ENCODE measurements around the gene UNC93A.
"Not testable (repeated sequence)": the region's sequence is repeated elsewhere in the genome, so short reads cannot be mapped to it uniquely, and the experiment has no call there.

The UNC93A gene

DNA sequence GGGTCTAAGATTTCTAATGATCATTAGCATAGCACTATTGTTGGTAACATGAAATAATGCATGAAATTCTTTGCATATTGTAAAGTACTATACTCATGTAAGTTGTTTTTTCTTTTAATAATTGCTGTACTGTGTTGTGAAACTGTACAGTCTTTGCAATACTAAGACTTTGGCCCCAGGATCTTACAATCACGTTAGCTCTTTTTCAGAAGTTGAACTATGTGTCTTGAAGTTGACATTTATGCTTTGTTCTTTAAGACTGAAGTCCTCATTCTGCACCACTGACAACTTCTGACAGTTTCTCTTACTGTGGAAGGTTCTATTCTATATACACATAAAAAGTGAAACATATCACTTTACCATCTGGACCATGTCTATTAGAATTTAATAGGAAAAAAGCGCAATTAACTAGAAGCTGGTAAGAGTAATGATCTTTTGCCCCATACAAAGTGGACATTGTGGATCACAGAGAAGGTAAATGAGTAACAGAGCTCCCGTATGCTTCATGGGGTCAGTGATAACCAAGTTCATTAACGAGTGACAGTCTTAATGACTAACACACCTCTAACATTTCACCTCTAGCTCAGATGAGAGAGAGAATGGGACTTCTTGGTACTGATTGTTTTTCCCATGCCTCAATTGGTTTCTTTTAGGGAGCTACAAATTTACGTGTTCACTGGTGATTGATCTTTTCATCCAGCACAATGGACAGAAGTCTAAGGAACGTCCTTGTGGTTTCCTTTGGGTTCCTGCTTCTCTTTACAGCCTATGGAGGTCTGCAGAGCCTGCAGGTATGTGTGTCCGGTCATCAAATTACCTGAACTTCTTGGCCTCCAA, at the start of gene UNC93A:
Gene UNC93A (plus strand): TSS at position 530 of the 837 bp plus-strand sequence. CDS start 175 bp downstream, at position 705.
- H3K4me3 ChIP-seq (ENCODE audit: control insufficient read depth, low read depth, low read length): no peak within 1 kb of the TSS
- TF ChIP-seq CTCF (conservative IDR thresholded peaks at IDR 0.05; ENCODE audit: control insufficient read depth, insufficient read depth, low read depth, low read length): no peak
- no peak for DNase-seq (ENCODE audit: low read depth)

- DNase-seq (ENCODE audit: low read depth); H3K4me3 ChIP-seq (ENCODE audit: control insufficient read depth, low read depth, low read length): not testable (repeated sequence)
Measured at GRCh38 chr6:167241321-167242134, 49.6 kb upstream of the UNC93A start.

GRCh38 chr6:167242135-167242506, 49.0 kb upstream of the UNC93A start:
- not testable (repeated sequence) for H3K4me3 ChIP-seq (ENCODE audit: control insufficient read depth, low read depth, low read length); DNase-seq (ENCODE audit: low read depth)

GRCh38 chr6:167242511-167243051, 48.5 kb upstream of the UNC93A start:
- H3K4me3 ChIP-seq (ENCODE audit: control insufficient read depth, low read depth, low read length); DNase-seq (ENCODE audit: low read depth): not testable (repeated sequence)

- no peak for DNase-seq (ENCODE audit: low read depth)
- TF ChIP-seq CTCF (conservative IDR thresholded peaks at IDR 0.05; ENCODE audit: control insufficient read depth, insufficient read depth, low read depth, low read length): no peak
Measured at GRCh38 chr6:167244064-167244960, 46.8 kb upstream of the UNC93A start.

DNA sequence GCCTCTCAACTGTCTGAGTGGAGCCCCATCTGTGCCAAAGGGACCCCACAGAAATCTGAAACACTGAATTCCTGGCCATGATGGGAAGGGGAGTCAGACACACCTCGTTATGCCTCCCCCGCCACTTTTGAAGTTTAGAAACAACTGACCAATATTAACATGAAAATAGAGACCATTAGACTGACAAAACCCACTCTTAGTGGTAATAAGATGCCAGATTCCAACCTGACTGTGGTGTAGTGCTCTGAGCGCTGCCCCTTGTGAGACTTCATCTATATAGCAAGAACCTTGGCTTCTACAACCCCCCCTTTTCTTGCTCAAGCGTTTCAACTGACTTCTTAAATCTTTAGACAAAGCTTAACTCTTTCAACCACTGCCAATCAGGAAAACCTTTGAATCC, 46.1 kb upstream of the UNC93A start:
- H3K4me3 ChIP-seq (ENCODE audit: control insufficient read depth, low read depth, low read length): no peak overlapping the region
- no peak for TF ChIP-seq CTCF (conservative IDR thresholded peaks at IDR 0.05; ENCODE audit: control insufficient read depth, insufficient read depth, low read depth, low read length)
- no peak for DNase-seq (ENCODE audit: low read depth)

More at GRCh38 chr6:167244064-167244960, 46.8 kb upstream of the UNC93A start:
- H3K4me3 ChIP-seq (ENCODE audit: control insufficient read depth, low read depth, low read length): no peak overlapping the region

DNA sequence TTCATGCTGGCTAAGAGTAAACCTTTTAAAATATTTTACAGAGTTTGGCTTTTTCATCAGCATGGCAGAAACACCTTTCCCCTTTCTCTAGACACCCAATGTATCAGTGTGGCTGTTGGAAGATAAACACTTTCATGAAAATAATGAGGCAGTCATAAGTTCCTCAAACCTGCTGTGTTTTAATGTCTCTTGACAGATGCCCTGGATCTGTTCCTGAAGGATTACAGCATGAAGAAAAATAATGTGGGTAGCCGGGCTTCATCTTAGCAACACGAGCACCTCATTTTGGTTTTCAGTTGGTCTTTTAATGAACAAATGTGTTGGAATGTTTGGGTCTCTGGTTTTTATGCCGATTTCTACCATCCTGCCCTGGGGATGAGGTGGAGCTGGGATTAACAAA, 45.5 kb upstream of the UNC93A start:
- DNase-seq (ENCODE audit: low read depth): no peak
- no peak overlapping the region for H3K4me3 ChIP-seq (ENCODE audit: control insufficient read depth, low read depth, low read length)
- TF ChIP-seq CTCF (conservative IDR thresholded peaks at IDR 0.05; ENCODE audit: control insufficient read depth, insufficient read depth, low read depth, low read length): no peak

Data from fibroblast of mammary gland (primary cell).